HepG2 (cell line): ENCODE measurements around the gene GTF2F1. TPM values are rescaled to one million over a fixed set of nuclear protein-coding genes. Genes with fewer than 3 reads are reported as not detected.
A peak's percentile ranks its signal among the peaks of the same experiment; 100 is the strongest.

Source experiments
- ATAC-seq: fragments of 200-7000 bp; cut with Tn5 transposase; 3 replicates; pipeline ENCODE4 v1.9.1; 2020; ENCODE audit warnings: mild to moderate bottlenecking, moderate library complexity
- BruUV-seq: library from RNA; stranded (reverse); fragments of 400-500 nt; replicated peaks from 2 replicates; lab custom pipeline; 2021; lab: Mats Ljungman, UMichigan
- CTCF ChIA-PET: fragments of 300-600 bp; formaldehyde crosslinking; extraction: SDS; loops from one replicate; lab custom pipeline; 2021; ENCODE audit warnings: low total read pairs, inconsistent platforms, low intra/inter-chr PET ratio; lab: Yijun Ruan, JAX
- POLR2A ChIA-PET: fragments of 350-600 bp; sonication (Branson Sonifier 250); formaldehyde crosslinking; loops from one replicate; lab custom pipeline; 2020; ENCODE audit warnings: antibody characterized with exemption, inconsistent platforms; lab: Yijun Ruan, JAX
- DNase-seq: peaks from one replicate; pipeline ENCODE4 v3.0.0-alpha.2; 2015; ENCODE audit warnings: low spot score
- FAIRE-seq: peaks from 3 replicates; lab custom pipeline; 2011; peaks lifted over from hg19 to GRCh38; lab: Jason Lieb, UNC
- H2AFZ ChIP-seq: one replicate; pipeline ENCODE4 v1.6.1; 2011; ENCODE audit warnings: low read length, inconsistent platforms
- H3K27ac ChIP-seq: fragments of 300-600 bp; 3 replicates; pipeline ENCODE4 v1.8.0; 2011; ENCODE audit warnings: mixed run types, mild to moderate bottlenecking, mixed read lengths, low read length, inconsistent platforms; ENCODE audit not compliant: insufficient read depth; ENCODE audit errors: extremely low read length
- H3K27me3 ChIP-seq, 2 experiments: fragments of 200-600 bp in 1 of 2; 2 replicates in 1 of 2; 3 replicates in 1 of 2; pipeline versions ENCODE4 v1.6.0 to v1.8.0; 2011; ENCODE audit warnings: low read length in 2 of 2, mild to moderate bottlenecking in 2 of 2, moderate library complexity in 2 of 2, inconsistent platforms in 1 of 2; ENCODE audit not compliant: insufficient read depth in 2 of 2, control insufficient read depth in 1 of 2
- H3K36me3 ChIP-seq, 2 experiments: fragments of 200-600 bp in 1 of 2; replicated peaks in 1 of 2; 2 replicates in 1 of 2; 3 replicates in 1 of 2; pipeline versions ENCODE4 v1.5.1 to v1.8.0; 2011; ENCODE audit warnings: low read length in 2 of 2, inconsistent platforms in 1 of 2; ENCODE audit not compliant: insufficient read depth in 2 of 2, control insufficient read depth in 1 of 2
- H3K4me1 ChIP-seq: 2 replicates; pipeline ENCODE4 v1.5.1; 2012; ENCODE audit warnings: low read length, inconsistent platforms; ENCODE audit not compliant: insufficient read depth
- H3K4me2 ChIP-seq: 2 replicates; pipeline ENCODE4 v1.6.0; 2011; ENCODE audit warnings: low read depth, low read length, inconsistent platforms
- H3K4me3 ChIP-seq, 3 experiments: fragments of 200-600 bp in 1 of 3; sonication (generic), shearing (Covaris generic) in 1 of 3; replicated peaks in 1 of 3; 2 replicates each; pipeline ENCODE4 v1.5.1; 2011 to 2016; ENCODE audit warnings: low read length in 3 of 3, inconsistent platforms in 2 of 3, low read depth in 2 of 3, mild to moderate bottlenecking in 2 of 3, control low read depth in 1 of 3, mixed read lengths in 1 of 3; ENCODE audit not compliant: insufficient read depth in 1 of 3
- H3K79me2 ChIP-seq: one replicate; pipeline ENCODE4 v1.6.1; 2011; ENCODE audit warnings: low read length, inconsistent platforms; ENCODE audit not compliant: insufficient read depth
- H3K9ac ChIP-seq: 2 replicates; pipeline ENCODE4 v1.6.0; 2011; ENCODE audit warnings: mild to moderate bottlenecking, low read depth, low read length, inconsistent platforms; ENCODE audit not compliant: insufficient read depth
- H3K9me3 ChIP-seq: 2 replicates; pipeline ENCODE4 v1.5.1; 2012; ENCODE audit warnings: mild to moderate bottlenecking, low read length
- H4K20me1 ChIP-seq: 2 replicates; pipeline ENCODE4 v1.6.0; 2011; ENCODE audit warnings: inconsistent platforms, mild to moderate bottlenecking, low read length, moderate library complexity; ENCODE audit not compliant: insufficient read depth
- AGO2 ChIP-seq: fragments of 200-400 bp; formaldehyde crosslinking; optimal IDR thresholded peaks from 2 replicates; pipeline ENCODE3; 2017; ENCODE audit warnings: mild to moderate bottlenecking, low read depth, low read length, moderate library complexity
- BCLAF1 ChIP-seq: fragments of 450-650 bp; IDR thresholded peaks from 2 replicates; pipeline ENCODE4 v1.6.1; 2017; ENCODE audit warnings: mild to moderate bottlenecking
- CC2D1A ChIP-seq: sonication (generic); formaldehyde crosslinking; IDR thresholded peaks from 2 replicates; pipeline ENCODE4 v1.8.1; 2023; ENCODE audit warnings: mild to moderate bottlenecking, missing genetic modification reagents
- FOXJ3 ChIP-seq: sonication (generic); formaldehyde crosslinking; IDR thresholded peaks from 2 replicates; pipeline ENCODE4 v1.4.0; 2020; ENCODE audit warnings: missing genetic modification reagents, mild to moderate bottlenecking, borderline replicate concordance
- HMGXB3 ChIP-seq: sonication (generic); formaldehyde crosslinking; IDR thresholded peaks from 2 replicates; pipeline ENCODE4 v1.4.0; 2020; ENCODE audit warnings: missing genetic modification reagents, borderline replicate concordance
- JUNB ChIP-seq: sonication (generic); formaldehyde crosslinking; IDR thresholded peaks from 2 replicates; pipeline ENCODE4 v1.8.0; 2022; ENCODE audit warnings: missing genetic modification reagents, mild to moderate bottlenecking, borderline replicate concordance
- KMT2B ChIP-seq: IDR thresholded peaks from 2 replicates; pipeline ENCODE4 v1.6.1; 2016; ENCODE audit warnings: missing genetic modification reagents, missing compliant biosample characterization
- RBFOX2 ChIP-seq: fragments of 200-400 bp; formaldehyde crosslinking; IDR thresholded peaks from 2 replicates; pipeline ENCODE4 v1.6.1; 2017; ENCODE audit warnings: low read depth, mild to moderate bottlenecking, low read length
- SRSF1 ChIP-seq: fragments of 200-400 bp; formaldehyde crosslinking; optimal IDR thresholded peaks from 2 replicates; pipeline ENCODE3; 2017; ENCODE audit warnings: mild to moderate bottlenecking, low read depth, low read length, moderate library complexity
- STAG1 ChIP-seq: sonication (generic); formaldehyde crosslinking; IDR thresholded peaks from 2 replicates; pipeline ENCODE4 v1.4.0; 2020; ENCODE audit warnings: missing genetic modification reagents
- XBP1 ChIP-seq: sonication (generic); formaldehyde crosslinking; IDR thresholded peaks from 2 replicates; pipeline ENCODE4 v1.5.0; 2020; ENCODE audit warnings: missing genetic modification reagents
- ZNF761 ChIP-seq: sonication (generic); formaldehyde crosslinking; conservative IDR thresholded peaks from 2 replicates; pipeline ENCODE4 v1.4.0; 2020; ENCODE audit warnings: mild to moderate bottlenecking, missing genetic modification reagents
- WGBS: methylation state at CpG from one replicate; pipeline ENCODE4 v1.1.6; 2017; ENCODE audit warnings: low lambda C conversion rate; 5-methylcytosine and 5-hydroxymethylcytosine counted together
- in situ Hi-C: cut with HindIII; loops from 2 replicates; pipeline ENCODE4 v1.10.0; 2017; ENCODE audit warnings: low pct_unique_long_range_greater_than_20kb; ENCODE audit not compliant: extremely low pct_ligation_motif_present
- intact Hi-C: fragments of 100-400 bp; cut with micrococcal nuclease; formaldehyde crosslinking; loops from one replicate; pipeline ENCODE4 v1.10.0; 2022; ENCODE audit not compliant: unreplicated experiment
- polyA plus RNA-seq, 8 experiments: library from polyadenylated mRNA; depleted of rRNA in 3 of 8; stranded (reverse) in 7 of 8; unstranded in 1 of 8; fragments of >200 nt; fragmentation: Illumina TruSeq in 4 of 8; extraction: Trizol in 4 of 8; gene quantifications; 2 replicates each; pipeline versions ENCODE4 v1.2.1 to v1.2.3, GENCODE V29; 2011 to 2016; ENCODE audit warnings: low read depth in 4 of 8, missing spikeins in 1 of 8, mixed read lengths in 1 of 8; ENCODE audit not compliant: insufficient read depth in 1 of 8
- total RNA-seq, 5 experiments: library from RNA; depleted of rRNA; stranded (reverse); fragments of >200 nt; fragmentation: Illumina TruSeq; extraction: Trizol; gene quantifications; 2 replicates each; pipeline ENCODE4 v1.2.3, GENCODE V29; 2016; ENCODE audit warnings: low read depth in 1 of 5
- TF ChIP-seq, protein P1 (sequence below): sonication (generic); formaldehyde crosslinking; IDR thresholded peaks from 2 replicates; pipeline ENCODE4 v1.8.0; 2022; ENCODE audit warnings: missing genetic modification reagents, mild to moderate bottlenecking, borderline replicate concordance

GTF2F1 gene
- total and polyA plus RNA-seq, 2 of the 13 experiments (the other 11 are each of a cell fraction or from before 2014, with no cell fraction given) = 27.8 to 34.1 TPM

GRCh38 chr19:6418562-6418932 is 25.6 kb upstream of the GTF2F1 start (continued):
- TF ChIP-seq BCLAF1 = no peak
- TF ChIP-seq, protein P1, sequence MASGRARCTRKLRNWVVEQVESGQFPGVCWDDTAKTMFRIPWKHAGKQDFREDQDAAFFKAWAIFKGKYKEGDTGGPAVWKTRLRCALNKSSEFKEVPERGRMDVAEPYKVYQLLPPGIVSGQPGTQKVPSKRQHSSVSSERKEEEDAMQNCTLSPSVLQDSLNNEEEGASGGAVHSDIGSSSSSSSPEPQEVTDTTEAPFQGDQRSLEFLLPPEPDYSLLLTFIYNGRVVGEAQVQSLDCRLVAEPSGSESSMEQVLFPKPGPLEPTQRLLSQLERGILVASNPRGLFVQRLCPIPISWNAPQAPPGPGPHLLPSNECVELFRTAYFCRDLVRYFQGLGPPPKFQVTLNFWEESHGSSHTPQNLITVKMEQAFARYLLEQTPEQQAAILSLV (CRISPR knock-in tag) = no peak
- TF ChIP-seq JUNB (CRISPR knock-in tag) = no peak

- Histone ChIP-seq H3K36me3 (peaks cover 47 to 88% of the 10 kb centered on the region in 2 experiments), H3K4me2 (no peak overlapping the region), H3K9me3 (no peaks in the 10 kb centered on the region), H3K79me2 (peaks cover 40% of the 10 kb centered on the region), H3K27me3 (no peaks in the 10 kb centered on the region), H4K20me1 (peaks cover 39% of the 10 kb centered on the region), H3K27ac (no peak overlapping the region), H2AFZ (no peak overlapping the region), H3K9ac (no peak overlapping the region), H3K4me3 (no peak overlapping the region), H3K4me1 (peaks cover 13% of the 10 kb centered on the region)
- ATAC-seq = peak; percentile 33
- ChIA-PET CTCF (no interaction called here), POLR2A (no interaction called here)
- no peak for FAIRE-seq
- BruUV-seq = no TSS peak
- DNase-seq = no peak
- in situ Hi-C loops (no loop called here), intact Hi-C loops (no loop called here)
- WGBS = 97% methylated on average over 25 of the region's 33 CpGs
- TF ChIP-seq CC2D1A (CRISPR knock-in tag) = no peak
- TF ChIP-seq ZNF761 (CRISPR knock-in tag) = no peak
- TF ChIP-seq XBP1 (CRISPR knock-in tag) = no peak
- TF ChIP-seq FOXJ3 = no peak
- TF ChIP-seq STAG1 (CRISPR knock-in tag) = 0 out of 2 replicates have a peak, but pooled peaks have one; percentile 9
- TF ChIP-seq KMT2B (CRISPR knock-in tag) = no peak
- no peak for TF ChIP-seq HMGXB3 (CRISPR knock-in tag)
- TF ChIP-seq AGO2 = peak; percentile 77
- peak; percentile 2 for TF ChIP-seq SRSF1
- peak; percentile 47 for TF ChIP-seq RBFOX2
These were observed 25.0 kb upstream of the GTF2F1 start for GRCh38 chr19:6417713-6418561.
